Activated T-cell treated with anti-CD3 and anti-CD28 coated beads, Interleukin-2, amount 50 U/mL, for 72 hours (primary cell): Measurements from ENCODE around the gene INPP4B. TPM values are rescaled to one million over a fixed set of nuclear protein-coding genes. Genes with fewer than 3 reads are reported as not detected.

Experiments used
- ATAC-seq, 2 donors: fragments of 150-1000 bp; cut with Tn5 transposase; replicated peaks in 1 of 2; 2 replicates each; pipeline ENCODE4 v1.10.0; 2021; ENCODE audit warnings: moderate library complexity in 2 of 2, mild to moderate bottlenecking in 1 of 2
- DNase-seq, 2 donors: peaks; one replicate each; pipeline ENCODE4 v3.0.0; 2021 to 2022; ENCODE audit warnings: mixed read lengths in 1 of 2
- H3K27ac Mint-ChIP-seq: one replicate; pipeline ENCODE4 v1.8.0; 2022; ENCODE audit warnings: mild to moderate bottlenecking, moderate library complexity, mixed read lengths
- H3K27me3 Mint-ChIP-seq: one replicate; pipeline ENCODE4 v1.8.0; 2022; ENCODE audit warnings: low read depth, mixed read lengths
- H3K36me3 Mint-ChIP-seq, 2 donors: one replicate each; pipeline ENCODE4 v1.8.0; 2022; ENCODE audit warnings: mixed read lengths in 2 of 2, mild to moderate bottlenecking in 1 of 2; ENCODE audit not compliant: insufficient read depth in 2 of 2
- H3K4me1 Mint-ChIP-seq: one replicate; pipeline ENCODE4 v1.8.0; 2022; ENCODE audit warnings: low read depth, mixed read lengths
- H3K4me3 Mint-ChIP-seq, 2 donors: one replicate each; pipeline ENCODE4 v1.8.0; 2022; ENCODE audit warnings: mild to moderate bottlenecking in 2 of 2, mixed read lengths in 2 of 2, moderate library complexity in 2 of 2
- H3K9me3 Mint-ChIP-seq, 2 donors: one replicate each; pipeline ENCODE4 v1.8.0; 2022; ENCODE audit warnings: mixed read lengths in 2 of 2
- total RNA-seq, 2 donors: library from RNA; stranded (reverse); gene quantifications; one replicate each; pipeline ENCODE4 v1.2.3, GENCODE V29; 2022

Gene INPP4B
- total RNA-seq, 2 donors from 2014 or later, result 64.9 to 67.3 TPM

GRCh38 chr4:142707401-142707800, 138.7 kb downstream of the INPP4B start:
- ATAC-seq, result no peak
- Mint-ChIP-seq H3K27ac (no peak overlapping the region), H3K9me3 (peaks cover 11 to 12% of the 10 kb centered on the region in 2 donors)

GRCh38 chr4:142706381-142706780, 139.7 kb downstream of the INPP4B start:
- no peak overlapping the region for H3K27ac Mint-ChIP-seq
- peaks cover 10 to 11% of the 10 kb centered on the region in 2 donors for H3K9me3 Mint-ChIP-seq
- DNase-seq (no peak), ATAC-seq (no peak)
- H3K4me1 Mint-ChIP-seq, result peaks cover 19% of the 10 kb centered on the region
- H3K27me3 Mint-ChIP-seq, result no peaks in the 10 kb centered on the region
- peaks cover 20 to 22% of the 10 kb centered on the region in 2 donors for H3K36me3 Mint-ChIP-seq
- H3K4me3 Mint-ChIP-seq, result no peak overlapping the region

More at GRCh38 chr4:142707401-142707800, 138.7 kb downstream of the INPP4B start:
- Mint-ChIP-seq H3K27me3 (no peaks in the 10 kb centered on the region), H3K36me3 (peaks cover 22 to 25% of the 10 kb centered on the region in 2 donors), H3K4me3 (no peak overlapping the region), H3K4me1 (peaks cover 23% of the 10 kb centered on the region)
- no peak for DNase-seq

GRCh38 chr4:142705820-142706219, 140.3 kb downstream of the INPP4B start:
- Mint-ChIP-seq H3K36me3 (peaks cover 18 to 20% of the 10 kb centered on the region in 2 donors), H3K27ac (no peak overlapping the region), H3K27me3 (no peaks in the 10 kb centered on the region), H3K9me3 (peaks cover 9 to 10% of the 10 kb centered on the region in 2 donors), H3K4me3 (no peak overlapping the region), H3K4me1 (peaks cover 20% of the 10 kb centered on the region)
- DNase-seq (no peak), ATAC-seq (no peak)

- Mint-ChIP-seq H3K9me3 (peaks cover 5 to 11% of the 10 kb centered on the region in 2 donors), H3K4me1 (peaks cover 26% of the 10 kb centered on the region), H3K36me3 (peaks cover 8 to 14% of the 10 kb centered on the region in 2 donors), H3K4me3 (no peak overlapping the region), H3K27ac (no peak overlapping the region), H3K27me3 (no peaks in the 10 kb centered on the region)
- DNase-seq (peak in 1 of 2 donors; percentile 11), ATAC-seq (peak; percentile 56 to 66)
Observed at GRCh38 chr4:142703694-142704309, 142.3 kb downstream of the INPP4B start.

GRCh38 chr4:142701017-142701416, 145.1 kb downstream of the INPP4B start:
- no peaks in the 10 kb centered on the region for H3K27me3 Mint-ChIP-seq
- H3K27ac Mint-ChIP-seq, result peak overlapping the region; percentile 58
- ATAC-seq, result no peak
- no peak for DNase-seq
- peak overlapping the region; percentile 21 to 37 for H3K4me3 Mint-ChIP-seq
- H3K9me3 Mint-ChIP-seq, result peaks cover 0 to 5% of the 10 kb centered on the region in 2 donors
- peaks cover 0 to 6% of the 10 kb centered on the region in 2 donors for H3K36me3 Mint-ChIP-seq
- peaks cover 51% of the 10 kb centered on the region for H3K4me1 Mint-ChIP-seq

GRCh38 chr4:142700531-142700930, 145.6 kb downstream of the INPP4B start:
- H3K27ac Mint-ChIP-seq, result peak overlapping the region; percentile 58
- DNase-seq (no peak), ATAC-seq (no peak)
- peaks cover 0 to 6% of the 10 kb centered on the region in 2 donors for H3K36me3 Mint-ChIP-seq
- H3K9me3 Mint-ChIP-seq, result peaks cover 0 to 5% of the 10 kb centered on the region in 2 donors
- peak overlapping the region in 1 of 2 donors; percentile 19 for H3K4me3 Mint-ChIP-seq
- H3K4me1 Mint-ChIP-seq, result peaks cover 55% of the 10 kb centered on the region
- no peaks in the 10 kb centered on the region for H3K27me3 Mint-ChIP-seq

GRCh38 chr4:142698552-142698951, 147.5 kb downstream of the INPP4B start:
- no peaks in the 10 kb centered on the region for H3K27me3 Mint-ChIP-seq
- H3K4me3 Mint-ChIP-seq, result peak overlapping the region; percentile 9 to 13
- peaks cover 55% of the 10 kb centered on the region for H3K4me1 Mint-ChIP-seq
- ATAC-seq (peak in 1 of 2 donors; percentile 31), DNase-seq (no peak)
- peak overlapping the region; percentile 66 for H3K27ac Mint-ChIP-seq
- peaks cover 0 to 5% of the 10 kb centered on the region in 2 donors for H3K9me3 Mint-ChIP-seq
- H3K36me3 Mint-ChIP-seq, result peaks cover 0 to 6% of the 10 kb centered on the region in 2 donors

GRCh38 chr4:142697928-142698327, 148.2 kb downstream of the INPP4B start:
- H3K4me1 Mint-ChIP-seq, result peaks cover 55% of the 10 kb centered on the region
- no peak for DNase-seq
- no peak for ATAC-seq
- no peaks in the 10 kb centered on the region for H3K27me3 Mint-ChIP-seq
- no peak overlapping the region for H3K4me3 Mint-ChIP-seq
- peaks cover 0 to 6% of the 10 kb centered on the region in 2 donors for H3K36me3 Mint-ChIP-seq
- no peak overlapping the region for H3K27ac Mint-ChIP-seq
- H3K9me3 Mint-ChIP-seq, result peaks cover 0 to 5% of the 10 kb centered on the region in 2 donors

GRCh38 chr4:142697320-142697719, 148.8 kb downstream of the INPP4B start:
- Mint-ChIP-seq H3K4me1 (peaks cover 55% of the 10 kb centered on the region), H3K27me3 (no peaks in the 10 kb centered on the region), H3K9me3 (peaks cover 0 to 5% of the 10 kb centered on the region in 2 donors), H3K4me3 (peak overlapping the region; percentile 51 to 72), H3K27ac (peak overlapping the region; percentile 67), H3K36me3 (peaks cover 0 to 6% of the 10 kb centered on the region in 2 donors)
- DNase-seq (no peak), ATAC-seq (no peak)

- H3K27me3 Mint-ChIP-seq, result no peaks in the 10 kb centered on the region
- DNase-seq (peak; percentile 11 to 19), ATAC-seq (peak; percentile 78 to 86)
- peaks cover 0 to 6% of the 10 kb centered on the region in 2 donors for H3K36me3 Mint-ChIP-seq
- H3K9me3 Mint-ChIP-seq, result peaks cover 0 to 5% of the 10 kb centered on the region in 2 donors
- H3K4me3 Mint-ChIP-seq, result peak overlapping the region; percentile 51 to 72
- peaks cover 55% of the 10 kb centered on the region for H3K4me1 Mint-ChIP-seq
- H3K27ac Mint-ChIP-seq, result peak overlapping the region; percentile 67
Observed at GRCh38 chr4:142696334-142697122, 149.6 kb downstream of the INPP4B start.

GRCh38 chr4:142690406-142691163, 155.5 kb downstream of the INPP4B start:
- Mint-ChIP-seq H3K4me3 (no peak overlapping the region), H3K27ac (no peak overlapping the region), H3K9me3 (peaks cover 2% of the 10 kb centered on the region in 2 donors), H3K36me3 (peaks cover 0 to 1% of the 10 kb centered on the region in 2 donors), H3K27me3 (no peaks in the 10 kb centered on the region), H3K4me1 (peaks cover 20% of the 10 kb centered on the region)
- DNase-seq (no peak), ATAC-seq (no peak)

- no peak overlapping the region for H3K4me3 Mint-ChIP-seq
- H3K36me3 Mint-ChIP-seq, result peaks cover 0 to 1% of the 10 kb centered on the region in 2 donors
- no peak overlapping the region for H3K27ac Mint-ChIP-seq
- ATAC-seq (peak; percentile 45 to 60), DNase-seq (no peak)
- peaks cover 2% of the 10 kb centered on the region in 2 donors for H3K9me3 Mint-ChIP-seq
- no peaks in the 10 kb centered on the region for H3K27me3 Mint-ChIP-seq
- peaks cover 20% of the 10 kb centered on the region for H3K4me1 Mint-ChIP-seq
Observed at GRCh38 chr4:142687547-142688275, 158.4 kb downstream of the INPP4B start.
